Activated CD8-positive, alpha-beta memory T cell treated with anti-CD3 and anti-CD28 coated beads for 4 hours (primary cell): ENCODE data around the gene BOD1L2.

Source experiments
- DNase-seq, 2 donors: peaks; one replicate each; pipeline ENCODE4 v3.0.0-alpha.2; 2020; ENCODE audit warnings: low read depth in 2 of 2

BOD1L2 gene

DNA sequence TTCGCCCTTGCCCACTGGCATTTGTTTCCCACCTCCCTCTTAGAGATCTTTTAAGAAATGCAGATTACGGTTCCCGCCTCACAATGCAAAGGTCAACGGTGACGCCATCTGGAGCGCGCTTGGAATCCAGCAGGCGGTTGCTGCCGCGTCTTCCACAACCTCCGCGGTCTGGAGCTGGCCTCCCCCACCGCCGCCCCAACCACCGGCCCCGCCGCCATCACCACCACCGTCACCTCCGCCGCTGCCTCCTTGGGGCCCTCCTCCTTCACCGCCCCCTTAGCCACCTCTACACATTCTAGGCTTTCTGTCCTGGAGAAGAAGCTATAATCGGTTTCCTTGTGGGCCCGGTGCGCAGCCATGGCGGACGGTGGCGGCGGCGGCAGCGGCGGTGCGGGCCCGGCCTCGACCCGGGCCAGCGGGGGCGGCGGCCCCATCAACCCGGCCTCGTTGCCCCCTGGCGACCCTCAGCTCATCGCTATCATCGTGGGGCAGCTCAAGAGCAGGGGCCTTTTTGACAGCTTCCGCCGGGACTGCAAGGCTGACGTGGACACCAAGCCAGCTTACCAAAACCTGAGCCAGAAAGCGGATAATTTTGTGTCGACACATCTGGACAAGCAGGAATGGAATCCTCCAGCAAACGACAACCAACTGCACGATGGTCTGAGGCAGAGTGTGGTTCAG, at the start of gene BOD1L2:
Gene BOD1L2 (plus strand): TSS at position 132 of the 681 bp plus-strand sequence. CDS start 226 bp downstream, at position 358.
- DNase-seq, result no peak

DNA sequence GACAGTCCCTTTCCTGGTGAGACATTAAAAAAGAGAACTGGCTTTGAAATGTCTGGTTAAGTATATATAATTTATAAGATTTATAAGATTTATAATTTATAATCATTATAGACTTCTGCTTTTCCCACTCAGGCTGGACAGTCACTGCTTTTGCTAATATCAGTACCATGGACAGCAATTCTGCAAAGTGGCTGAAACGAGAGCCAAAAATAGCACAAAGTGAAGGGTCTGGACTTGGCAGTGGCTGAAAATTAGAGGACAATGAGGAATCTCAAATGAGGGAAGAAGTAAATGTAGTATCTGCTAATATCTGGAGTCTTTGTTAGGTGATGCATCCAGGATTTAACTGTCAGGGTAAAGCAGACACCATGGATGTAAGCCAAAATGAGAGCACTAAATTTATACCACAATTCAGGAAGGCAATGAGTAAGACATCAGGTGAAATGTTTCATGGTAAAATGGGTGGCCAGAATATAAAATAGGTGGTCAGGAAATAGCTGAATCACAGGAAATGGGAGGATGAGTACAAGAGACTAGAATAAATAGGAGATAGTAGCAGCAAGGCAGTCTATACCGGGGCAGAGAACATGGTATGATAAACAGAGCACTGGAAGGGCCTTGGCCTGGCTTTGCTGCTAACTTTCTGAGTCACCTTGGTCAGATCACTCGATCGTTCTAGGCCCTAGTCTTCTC, 39.6 kb upstream of the BOD1L2 start:
- DNase-seq, result no peak

DNA sequence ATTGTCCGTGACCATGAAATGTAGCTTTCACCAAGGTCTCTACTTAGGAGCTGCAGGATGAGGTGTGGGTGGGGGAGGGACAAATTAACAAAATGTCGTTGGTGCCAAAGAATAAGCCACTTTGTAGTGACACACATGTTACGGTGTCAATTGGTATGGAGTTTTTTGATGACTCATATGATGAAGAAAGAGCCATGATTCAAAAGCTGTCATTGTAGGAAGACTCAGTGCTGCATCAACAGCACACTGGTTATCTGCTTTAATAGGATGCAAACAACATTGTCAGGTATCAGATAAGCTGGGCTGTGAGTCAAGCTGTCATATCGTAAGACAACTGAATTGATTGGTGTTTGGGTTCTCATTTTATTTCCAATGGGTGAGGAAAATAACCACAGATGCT, 36.6 kb upstream of the BOD1L2 start:
- DNase-seq, result no peak

DNA sequence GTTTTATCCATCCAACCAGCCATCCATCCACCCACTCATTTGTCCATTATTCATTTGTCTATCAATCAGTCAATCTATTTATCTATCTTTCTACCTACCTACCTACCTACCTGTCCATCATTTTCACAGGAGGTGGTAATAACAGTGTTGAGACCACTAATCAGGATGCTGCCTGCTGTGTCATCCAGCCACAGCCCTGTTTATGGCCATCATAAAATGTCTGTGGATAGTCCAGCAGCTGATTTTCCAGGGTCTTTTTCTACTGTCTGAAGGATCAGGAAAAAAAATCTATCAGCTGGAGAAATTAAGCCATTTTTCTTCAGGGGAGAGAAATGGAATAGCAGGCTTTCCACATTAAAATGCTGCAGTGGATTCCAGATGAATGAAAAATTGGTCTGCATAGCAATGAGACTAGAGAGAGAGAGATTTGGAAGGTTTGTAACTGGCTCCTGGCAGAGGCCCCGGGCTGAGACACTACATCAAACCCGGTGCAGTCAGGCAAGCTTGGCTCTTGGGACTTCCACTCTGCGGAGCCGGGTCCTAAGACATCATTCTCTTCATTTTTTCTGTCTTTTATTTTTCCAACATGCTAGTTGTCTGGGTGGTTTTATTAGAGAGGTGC, 33.0 kb upstream of the BOD1L2 start:
- DNase-seq, result no peak

DNA sequence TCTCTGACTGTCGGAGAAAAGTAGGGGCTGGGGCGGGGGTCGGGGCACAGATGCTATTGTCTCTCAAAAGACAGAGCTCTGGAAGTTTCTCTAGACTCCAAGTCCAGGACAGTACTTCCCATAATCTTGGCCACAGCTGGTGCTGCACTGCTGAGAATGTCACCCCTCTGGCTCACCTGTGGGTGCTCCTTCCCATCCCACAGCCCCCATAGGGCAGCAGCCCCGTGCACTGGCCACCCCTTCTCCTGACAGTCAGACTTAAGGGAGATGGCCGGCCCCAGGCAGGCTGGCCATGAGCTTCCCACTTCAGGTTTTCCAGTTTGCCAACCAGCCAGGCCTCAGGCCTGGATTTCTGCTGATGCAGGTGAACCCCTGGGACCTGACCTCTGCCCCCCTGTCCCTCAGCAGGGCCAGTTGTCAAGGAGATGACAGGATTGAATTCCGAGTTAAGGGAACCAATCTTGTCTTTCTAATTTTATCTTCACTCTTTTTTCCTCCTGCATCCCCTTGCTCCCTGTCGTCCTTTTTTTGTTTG, 30.2 kb upstream of the BOD1L2 start:
- DNase-seq, result no peak

DNA sequence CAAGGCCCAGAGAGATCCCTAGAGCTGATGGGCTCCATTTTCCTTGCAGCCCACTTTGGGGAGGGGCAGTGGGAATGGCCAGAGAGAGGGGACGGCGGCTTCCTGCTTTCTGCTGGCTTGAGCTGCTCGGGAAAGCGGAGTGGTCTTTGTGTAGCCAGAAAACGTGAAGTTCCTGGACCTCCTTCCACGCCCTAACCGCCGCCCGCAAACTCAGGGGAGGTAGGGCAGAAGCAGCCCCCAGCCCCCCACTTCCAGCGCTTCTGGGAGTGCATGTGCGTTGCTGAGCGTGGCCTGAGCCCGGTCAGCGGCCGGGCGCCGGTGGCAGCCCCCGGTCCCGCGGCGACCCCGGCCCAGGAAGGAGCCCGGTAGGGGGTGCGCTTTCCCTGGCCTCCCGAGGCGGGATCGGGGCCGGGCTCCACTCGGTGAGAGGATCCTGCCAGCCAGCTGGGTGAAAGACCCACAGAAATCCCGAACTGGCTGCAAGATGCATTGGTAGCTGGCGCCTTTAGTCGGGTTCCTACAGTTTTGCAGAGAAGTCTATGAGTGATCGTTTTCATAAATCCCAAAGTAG, 25.3 kb upstream of the BOD1L2 start:
- no peak for DNase-seq

DNA sequence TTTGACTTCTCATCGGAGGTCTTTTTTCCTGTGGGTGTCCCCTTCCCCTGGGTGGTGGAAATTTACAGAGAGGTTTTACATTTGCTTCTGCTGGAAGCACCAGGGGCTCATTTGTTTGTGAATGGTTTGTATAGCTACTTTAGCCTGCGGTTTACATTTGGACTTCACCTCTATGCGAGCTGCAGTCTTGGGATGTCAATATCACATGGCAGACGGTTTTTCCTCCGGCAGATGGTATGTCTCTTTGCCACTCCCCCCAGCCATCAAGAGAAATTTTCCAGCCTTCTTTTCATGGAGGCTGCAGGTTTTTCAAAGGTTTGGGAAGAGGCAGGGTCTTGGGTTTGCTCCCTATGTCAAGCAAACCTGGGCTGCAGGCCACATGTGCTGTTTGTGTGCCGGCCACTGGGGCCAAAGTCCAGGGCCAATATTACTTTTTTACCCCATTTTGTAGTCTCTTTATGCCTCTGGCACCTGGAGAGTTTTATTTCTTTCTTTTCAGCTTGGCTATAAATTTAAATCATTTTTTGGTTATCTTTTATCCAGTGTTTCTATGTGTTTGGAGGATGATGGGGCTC, 23.9 kb upstream of the BOD1L2 start:
- no peak for DNase-seq

DNA sequence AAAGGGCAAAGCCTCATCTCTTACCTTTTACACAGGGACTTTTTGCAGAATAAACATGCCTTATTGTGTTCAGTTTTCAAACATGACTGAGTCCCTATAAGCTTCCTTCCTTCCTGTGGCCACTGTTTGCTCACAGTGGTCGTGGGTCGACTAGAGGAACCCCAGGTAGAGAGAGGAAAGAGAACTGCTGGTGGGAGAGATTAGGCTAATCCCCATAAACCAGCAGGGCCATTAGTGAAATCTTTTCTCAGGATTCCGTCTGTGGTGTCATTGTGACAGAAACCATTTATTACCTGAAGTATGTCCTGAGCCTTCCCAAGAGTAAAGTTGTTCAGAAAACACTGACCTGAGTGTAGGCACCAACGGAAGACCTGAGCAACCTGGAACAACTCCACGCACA, 21.3 kb upstream of the BOD1L2 start:
- DNase-seq, result no peak

DNA sequence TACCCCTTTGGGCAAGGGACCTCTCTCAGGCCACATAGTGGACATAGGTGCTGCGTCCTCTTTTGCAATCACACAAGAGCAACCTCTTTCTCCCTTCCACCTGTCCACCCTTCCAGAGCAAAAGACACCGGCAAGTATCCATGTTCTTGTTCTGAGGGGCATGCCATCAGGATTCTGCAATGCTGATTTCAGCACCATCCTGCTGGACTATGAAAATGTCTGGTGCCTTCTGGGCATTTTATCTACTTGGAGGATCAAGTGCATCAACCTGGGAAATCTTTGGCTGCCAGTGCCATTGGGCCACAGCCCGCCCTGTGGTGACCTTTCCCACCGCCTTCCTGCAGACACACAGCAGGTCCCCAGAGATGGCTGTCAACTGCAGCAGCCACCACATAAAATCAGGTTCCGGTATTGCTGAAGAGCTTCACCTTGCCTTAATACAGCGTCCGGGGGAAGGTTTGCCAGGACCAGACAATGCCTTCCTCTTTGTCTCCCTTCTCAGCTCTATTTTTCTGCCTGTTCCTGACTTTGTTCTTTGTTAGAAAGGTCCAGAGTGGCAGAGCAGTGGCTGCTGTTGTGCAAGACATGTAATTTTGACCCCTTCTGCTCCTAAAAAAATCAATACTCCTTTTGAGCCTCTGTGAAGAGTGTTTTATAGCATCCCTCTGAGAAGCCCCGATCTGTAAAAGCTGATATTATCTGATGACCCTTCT, 18.5 kb upstream of the BOD1L2 start:
- DNase-seq, result no peak

DNA sequence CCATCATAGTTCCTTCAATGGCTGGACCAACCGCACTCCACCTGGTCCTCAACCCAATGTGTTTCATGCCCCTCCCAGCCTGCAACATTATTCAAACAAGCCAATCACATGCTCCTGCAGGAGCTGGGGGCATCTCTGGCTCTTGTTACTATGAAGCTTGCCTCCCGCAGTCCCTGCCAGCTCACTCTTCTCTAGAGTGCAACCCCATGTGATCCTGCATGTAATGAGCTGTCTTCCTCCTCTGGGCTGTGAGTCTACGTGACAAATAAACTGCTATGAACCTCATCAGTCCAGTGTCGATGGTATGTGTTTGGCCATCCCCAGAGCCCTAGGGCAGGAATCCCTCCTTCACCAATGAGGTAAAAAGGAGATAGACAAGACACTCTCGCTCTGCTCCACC, 15.8 kb upstream of the BOD1L2 start:
- DNase-seq, result no peak

DNA sequence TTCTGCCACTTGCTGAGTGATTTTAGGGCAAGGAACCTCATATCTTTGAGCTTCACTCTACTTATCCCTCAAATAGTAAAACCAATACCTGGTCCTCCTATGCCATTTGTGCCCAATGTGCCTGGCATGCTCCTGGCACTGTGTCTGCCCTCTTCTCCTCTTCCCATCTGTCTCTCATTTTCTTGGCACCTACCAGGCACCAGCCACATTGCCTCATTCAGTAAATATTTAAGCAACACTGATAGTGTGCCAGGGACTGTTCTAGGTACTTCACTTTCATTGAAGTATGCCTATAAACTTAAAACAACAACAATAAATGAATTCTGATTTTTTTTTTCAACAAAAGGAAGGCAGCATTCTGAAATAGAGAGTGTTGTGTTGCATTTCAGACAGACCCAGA, 15.1 kb upstream of the BOD1L2 start:
- no peak for DNase-seq

DNA sequence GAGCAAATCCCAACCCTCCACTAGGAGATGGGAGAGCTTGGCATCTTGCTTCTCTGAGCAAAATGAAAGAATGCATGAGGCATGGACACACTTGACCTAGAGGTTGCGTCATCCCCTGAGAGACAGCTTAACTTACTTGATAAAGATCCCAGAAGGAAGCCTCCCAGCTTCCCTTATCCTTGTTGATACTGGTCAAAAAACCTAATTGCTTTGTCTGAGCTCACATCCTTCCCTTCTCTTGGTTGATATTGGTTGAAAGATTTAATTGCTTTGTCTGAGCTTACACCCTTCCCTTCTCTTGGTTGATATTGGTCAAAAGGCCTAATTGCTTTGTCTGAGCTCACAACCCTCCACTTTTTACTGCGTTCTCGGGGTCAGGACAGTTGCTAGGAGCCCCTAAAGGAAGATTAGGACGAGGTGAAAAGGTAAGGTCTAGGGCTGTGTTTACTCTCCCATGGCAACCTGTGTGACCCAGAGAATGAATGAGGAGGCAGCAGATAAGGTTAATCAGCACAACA, 12.2 kb upstream of the BOD1L2 start:
- DNase-seq, result no peak

DNA sequence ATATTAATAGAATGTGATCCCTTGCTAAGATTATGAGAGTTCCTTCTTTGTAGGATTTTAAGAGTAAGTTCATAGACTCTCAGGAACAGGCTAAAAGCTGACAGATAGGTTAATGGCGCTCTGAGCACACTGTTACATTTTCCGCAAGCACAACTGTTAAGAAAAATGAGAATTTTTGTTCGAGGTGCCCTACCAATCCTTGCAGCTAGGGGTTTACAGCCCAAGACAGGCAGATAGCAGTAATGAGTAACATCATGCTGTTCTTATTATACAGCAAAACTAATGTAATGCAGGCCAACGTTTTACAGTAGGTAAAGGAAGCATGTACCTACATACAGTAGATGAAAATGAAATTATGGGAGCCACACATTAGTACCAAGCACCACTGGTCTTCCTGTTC, 11.2 kb upstream of the BOD1L2 start:
- DNase-seq, result no peak

DNA sequence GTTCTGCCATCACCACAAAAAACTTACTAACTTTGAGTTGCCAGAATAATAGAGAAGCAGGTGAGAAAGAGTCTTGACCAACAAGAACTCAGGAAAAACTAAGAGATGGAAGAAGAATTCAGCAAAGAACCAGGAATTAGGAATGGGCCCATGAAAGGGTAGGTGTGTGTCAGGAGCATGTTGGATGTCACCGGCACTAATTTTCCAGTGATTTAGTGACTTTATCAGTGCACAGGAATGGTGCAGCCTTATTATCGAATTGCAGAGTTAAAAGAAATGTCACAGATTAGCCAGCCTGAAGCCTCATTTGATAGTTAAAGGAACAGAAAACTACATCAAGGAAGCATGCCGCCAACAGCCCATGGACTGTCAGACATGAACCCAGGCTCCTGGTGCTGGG, 9.0 kb upstream of the BOD1L2 start:
- no peak for DNase-seq

DNA sequence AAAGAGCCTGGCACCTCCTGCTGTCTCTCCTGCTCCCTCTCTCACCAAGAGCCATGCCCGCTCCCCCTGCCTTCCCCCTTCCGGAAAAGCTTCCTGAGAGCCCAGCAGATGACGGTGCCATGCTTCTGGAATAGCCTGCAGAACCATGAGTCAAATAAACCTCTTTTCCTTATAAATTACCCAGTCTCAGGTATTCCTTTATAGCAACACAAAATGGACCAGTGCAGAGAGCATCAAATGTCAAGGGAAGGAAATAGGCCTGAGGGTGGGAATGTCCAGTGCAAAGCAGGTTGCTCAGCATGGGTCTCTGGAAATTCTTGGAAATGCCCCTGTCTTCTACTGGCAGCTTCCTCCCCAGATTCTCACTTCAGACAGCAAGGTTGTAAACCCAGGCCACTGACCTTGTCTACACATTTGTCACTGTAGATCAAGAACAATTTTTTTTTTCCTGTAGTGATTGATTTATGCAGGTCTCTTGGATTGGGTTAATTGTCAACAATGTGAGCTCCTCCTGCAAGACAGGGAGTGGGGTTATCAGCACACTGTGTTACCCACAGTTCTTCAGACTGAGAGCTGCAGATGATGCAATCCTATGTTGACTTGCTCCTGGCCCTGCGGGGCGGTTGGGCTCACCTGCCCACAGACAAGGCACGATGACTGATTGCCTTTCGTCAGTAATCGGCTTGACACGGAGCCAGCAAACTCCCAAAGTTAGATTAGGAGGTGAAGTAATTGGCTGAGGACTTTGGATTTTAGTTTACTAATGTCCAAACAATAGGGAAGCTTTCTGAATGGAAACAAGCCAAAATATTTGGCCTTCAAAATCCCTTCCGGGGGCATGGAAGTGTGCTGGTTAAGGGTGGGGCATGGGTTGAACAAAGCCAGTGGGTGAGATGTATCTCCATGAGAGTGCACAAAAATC, 5.4 kb upstream of the BOD1L2 start:
- DNase-seq, result no peak

DNA sequence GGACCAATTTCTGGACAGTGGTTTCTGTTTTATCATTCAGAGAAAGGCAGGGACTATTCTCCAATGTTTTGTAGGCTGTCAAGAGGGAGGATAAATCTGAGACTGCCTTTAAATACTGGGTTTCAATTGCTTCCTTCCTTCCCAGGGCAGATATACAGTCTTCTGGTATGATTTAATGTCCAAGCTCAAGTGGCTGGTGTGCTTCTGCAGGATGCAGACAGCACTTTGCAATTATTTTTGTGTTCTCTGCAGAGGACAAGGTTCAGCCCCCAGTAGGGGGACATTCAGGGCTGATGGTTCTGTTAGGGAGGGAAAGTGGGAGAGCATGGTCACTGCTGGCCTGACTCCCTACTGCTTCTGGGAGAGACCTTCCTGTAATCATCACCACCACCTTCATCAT, 4.6 kb upstream of the BOD1L2 start:
- DNase-seq, result no peak

DNA sequence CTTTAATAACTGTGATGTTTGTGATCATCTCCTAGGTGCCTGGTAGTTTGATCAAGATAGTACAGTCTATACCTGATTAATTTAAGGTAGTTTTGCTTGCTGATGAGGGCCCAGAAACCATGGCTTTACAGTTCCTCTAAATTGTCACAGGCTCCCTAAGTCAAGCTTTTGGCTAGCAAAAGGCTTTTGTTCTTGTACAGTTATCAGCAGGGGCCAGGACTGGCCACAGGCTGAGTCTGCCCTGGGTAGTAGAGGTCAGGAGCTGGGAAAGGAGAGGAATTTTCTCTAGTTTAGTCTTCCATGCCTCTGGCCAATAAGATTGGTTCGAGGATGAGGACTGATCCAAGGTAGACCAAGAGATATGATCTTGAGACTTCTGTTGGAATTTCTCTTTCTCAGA, 3.6 kb upstream of the BOD1L2 start:
- DNase-seq, result no peak

DNA sequence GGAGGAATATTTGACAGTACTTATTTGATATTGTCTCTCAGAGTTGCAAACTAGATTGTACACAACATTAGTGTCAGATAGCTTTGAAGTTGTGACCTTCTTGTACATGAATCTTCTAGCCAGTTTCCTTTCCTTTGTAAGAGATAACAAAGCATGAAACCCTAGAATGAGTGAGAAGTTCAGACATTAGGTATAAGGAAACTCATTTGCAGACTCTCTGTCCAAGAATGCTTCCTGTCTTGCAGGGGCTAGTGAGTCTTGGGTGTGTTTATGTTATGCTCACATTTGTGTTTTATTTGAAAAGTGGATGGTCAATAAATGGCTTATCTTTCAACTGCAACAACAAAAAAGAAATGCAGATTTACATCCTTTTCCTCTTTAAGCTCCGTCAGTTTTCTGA, 1.4 kb downstream of the BOD1L2 start:
- no peak for DNase-seq

DNA sequence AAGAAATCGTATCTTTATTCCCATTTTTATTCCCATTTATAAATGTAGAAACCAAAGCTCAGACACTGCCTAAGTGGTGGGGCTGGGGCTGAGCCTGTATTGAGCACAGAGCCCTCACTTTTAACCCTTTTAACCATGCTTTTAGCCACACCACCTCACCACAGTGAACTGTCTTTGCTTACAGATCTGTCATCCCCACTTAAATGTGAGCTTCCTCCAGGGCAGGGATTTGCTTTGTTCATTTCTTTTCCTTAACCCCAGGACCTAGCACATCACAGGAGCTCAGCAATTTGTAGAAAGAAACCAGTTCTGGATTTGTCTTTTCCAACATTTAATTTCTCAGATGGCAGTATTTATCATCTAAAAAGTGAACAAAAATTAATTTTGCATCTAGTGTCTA, 2.2 kb downstream of the BOD1L2 start:
- DNase-seq, result no peak

DNA sequence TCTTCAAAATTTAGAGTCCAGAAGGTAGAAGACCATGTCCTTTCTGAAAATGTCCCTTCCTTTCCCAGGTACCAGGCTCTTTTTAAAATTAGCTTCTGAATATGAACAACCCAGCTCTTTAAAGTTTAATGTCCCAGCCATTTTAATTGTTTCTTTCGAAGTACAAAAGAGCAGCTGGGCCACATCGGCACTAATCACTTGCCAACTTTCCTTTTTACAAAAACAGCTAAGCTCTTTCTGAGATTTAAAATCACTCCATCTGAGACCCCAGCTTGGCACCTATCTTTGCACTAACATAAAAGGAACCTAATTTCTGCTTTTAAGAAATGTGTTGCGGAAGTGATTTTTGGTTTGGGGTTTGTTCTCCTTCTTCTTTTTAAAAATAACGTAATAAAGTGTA, 2.6 kb downstream of the BOD1L2 start:
- no peak for DNase-seq
